Lower leg skin (tissue), 4 donors: ENCODE data around the gene PHOSPHO2. TPM values are rescaled to one million over a fixed set of nuclear protein-coding genes. Genes with fewer than 3 reads are reported as not detected.

Experiments
- DNase-seq, 2 donors: peaks; one replicate each; pipeline ENCODE4 v3.0.0-alpha.2; 2019; ENCODE audit warnings: low spot score in 2 of 2
- H3K4me3 ChIP-seq: fragments of 200-600 bp; sonication (generic); 2 replicates; pipeline ENCODE4 v1.5.1; 2017; ENCODE audit warnings: mild to moderate bottlenecking, low read depth; ENCODE audit not compliant: poor library complexity, severe bottlenecking
- POLR2A ChIP-seq, 2 donors: fragments of 450-650 bp; IDR thresholded peaks; one replicate each; pipeline ENCODE4 v1.6.1; 2016 to 2017; ENCODE audit warnings: antibody characterized with exemption in 2 of 2, mild to moderate bottlenecking in 1 of 2, moderate library complexity in 1 of 2
- WGBS, 2 donors: methylation state at CpG; one replicate each; pipeline ENCODE4 v1.1.5; 2018; 5-methylcytosine and 5-hydroxymethylcytosine counted together
- intact Hi-C: fragments of 100-400 bp; cut with DNase I; formaldehyde crosslinking; loops from one replicate; pipeline ENCODE4 v1.15.0; 2023; ENCODE audit warnings: low total_unique reads
- total RNA-seq, 4 donors: library from RNA; depleted of rRNA; stranded (reverse); fragments of >200 nt; gene quantifications; one replicate each; pipeline ENCODE4 v1.1.0, GENCODE V29; 2016
- TF ChIP-seq, protein P1 (sequence below), 3 donors: fragments of 450-650 bp; IDR thresholded peaks; one replicate each; pipeline ENCODE4 v1.5.1; 2016; ENCODE audit warnings: antibody characterized with exemption in 3 of 3, mild to moderate bottlenecking in 3 of 3, moderate library complexity in 2 of 3

Gene PHOSPHO2
- total RNA-seq, 4 donors from 2014 or later: 2.7 to 7.6 (median 4.4) TPM

DNA sequence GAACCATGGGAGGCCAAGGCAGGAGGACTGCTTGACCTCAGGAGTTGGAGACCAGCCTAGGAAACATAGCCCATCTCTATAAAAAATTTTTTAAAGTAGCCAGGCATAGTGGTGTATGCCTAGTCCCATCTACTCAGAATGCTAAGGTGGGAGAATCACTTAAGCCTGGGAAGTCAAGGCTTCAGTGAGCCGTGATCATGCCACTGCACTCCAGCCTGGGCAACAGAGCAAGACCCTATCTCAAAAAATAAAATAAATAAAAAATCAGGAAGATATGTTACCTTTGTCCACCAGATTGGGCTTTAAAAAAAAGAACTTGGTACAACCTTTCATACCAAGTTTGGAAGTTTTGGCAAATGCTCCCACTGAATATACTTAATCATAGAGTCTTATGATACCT lies 35.4 kb upstream of the PHOSPHO2 start:
- TF ChIP-seq, protein P1, sequence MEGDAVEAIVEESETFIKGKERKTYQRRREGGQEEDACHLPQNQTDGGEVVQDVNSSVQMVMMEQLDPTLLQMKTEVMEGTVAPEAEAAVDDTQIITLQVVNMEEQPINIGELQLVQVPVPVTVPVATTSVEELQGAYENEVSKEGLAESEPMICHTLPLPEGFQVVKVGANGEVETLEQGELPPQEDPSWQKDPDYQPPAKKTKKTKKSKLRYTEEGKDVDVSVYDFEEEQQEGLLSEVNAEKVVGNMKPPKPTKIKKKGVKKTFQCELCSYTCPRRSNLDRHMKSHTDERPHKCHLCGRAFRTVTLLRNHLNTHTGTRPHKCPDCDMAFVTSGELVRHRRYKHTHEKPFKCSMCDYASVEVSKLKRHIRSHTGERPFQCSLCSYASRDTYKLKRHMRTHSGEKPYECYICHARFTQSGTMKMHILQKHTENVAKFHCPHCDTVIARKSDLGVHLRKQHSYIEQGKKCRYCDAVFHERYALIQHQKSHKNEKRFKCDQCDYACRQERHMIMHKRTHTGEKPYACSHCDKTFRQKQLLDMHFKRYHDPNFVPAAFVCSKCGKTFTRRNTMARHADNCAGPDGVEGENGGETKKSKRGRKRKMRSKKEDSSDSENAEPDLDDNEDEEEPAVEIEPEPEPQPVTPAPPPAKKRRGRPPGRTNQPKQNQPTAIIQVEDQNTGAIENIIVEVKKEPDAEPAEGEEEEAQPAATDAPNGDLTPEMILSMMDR (IDR thresholded peaks at IDR 0.05): no peak
- no peak for TF ChIP-seq POLR2A (IDR thresholded peaks at IDR 0.05)
- no peak overlapping the region for H3K4me3 ChIP-seq
- intact Hi-C loops: no loop called here
- 94 to 95% methylated on average over 1 of the region's 1 CpG for WGBS, 2 donors
- no peak for DNase-seq

DNA sequence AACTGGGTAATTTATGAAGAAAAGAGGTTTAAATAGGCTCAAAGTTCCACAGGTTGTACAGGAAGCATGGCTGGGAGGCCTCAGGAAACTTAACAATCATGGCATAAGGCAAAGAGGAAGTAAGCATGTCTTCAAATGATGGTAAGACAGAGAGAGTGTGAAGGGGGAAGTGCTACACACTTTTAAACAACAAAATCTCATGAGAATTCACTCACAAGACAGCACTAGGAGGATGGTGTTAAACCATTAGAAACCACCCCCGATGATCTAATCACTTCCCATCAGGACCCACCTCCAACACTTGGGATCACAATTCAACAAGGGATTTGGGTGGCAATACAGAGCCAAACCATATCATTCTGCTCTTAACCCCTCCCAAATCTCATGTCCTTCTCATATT lies 34.9 kb upstream of the PHOSPHO2 start:
- TF ChIP-seq, protein P1 (IDR thresholded peaks at IDR 0.05): no peak
- TF ChIP-seq POLR2A (IDR thresholded peaks at IDR 0.05): no peak
- 68 to 73% methylated on average over 1 of the region's 1 CpG for WGBS, 2 donors
- no peak overlapping the region for H3K4me3 ChIP-seq
- DNase-seq: no peak
- intact Hi-C loops: no loop called here

DNA sequence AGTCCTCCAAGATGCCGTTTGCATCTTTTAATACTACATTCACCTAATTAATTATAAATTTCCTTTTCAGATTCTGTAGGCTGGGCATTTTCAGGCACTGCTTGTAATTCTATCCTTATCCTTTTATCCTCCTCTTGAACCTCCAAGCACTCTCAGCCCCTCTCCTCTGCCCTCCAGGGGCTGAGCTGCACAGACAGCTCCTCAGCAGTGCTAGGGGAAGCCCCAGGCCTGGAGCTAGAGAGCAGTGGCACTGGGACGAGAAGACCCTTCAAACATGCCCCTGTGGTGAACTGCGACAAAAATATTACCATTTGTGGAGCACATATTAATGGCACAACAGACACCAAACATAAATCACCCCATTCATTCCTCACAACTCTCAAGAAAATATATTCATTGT lies 33.0 kb upstream of the PHOSPHO2 start:
- intact Hi-C loops: no loop called here
- no peak overlapping the region for H3K4me3 ChIP-seq
- 58 to 69% methylated on average over 3 of the region's 3 CpGs for WGBS, 2 donors
- DNase-seq: no peak
- TF ChIP-seq, protein P1 (IDR thresholded peaks at IDR 0.05): no peak
- TF ChIP-seq POLR2A (IDR thresholded peaks at IDR 0.05): no peak

DNA sequence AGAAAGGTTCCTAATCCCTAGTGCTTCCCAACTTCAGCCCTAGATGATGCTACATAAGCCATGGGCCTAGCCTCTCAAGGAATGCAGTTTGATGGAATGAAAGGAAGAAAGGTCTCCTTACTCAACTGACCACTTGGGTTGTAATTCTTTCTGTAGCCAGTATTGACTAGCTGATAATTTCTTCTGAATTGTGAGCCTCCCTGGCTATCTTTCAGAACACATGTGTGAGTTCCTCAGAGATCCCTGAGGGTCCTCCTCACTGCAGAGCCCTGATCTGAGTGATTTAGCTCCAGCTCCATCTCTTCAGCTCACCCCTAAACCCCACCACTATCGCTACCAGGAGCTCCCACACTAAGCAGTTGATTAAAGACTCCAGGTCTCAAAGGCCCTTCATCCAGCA lies 31.5 kb upstream of the PHOSPHO2 start:
- TF ChIP-seq POLR2A (IDR thresholded peaks at IDR 0.05): no peak
- TF ChIP-seq, protein P1 (IDR thresholded peaks at IDR 0.05): no peak
- no peak for DNase-seq

DNA sequence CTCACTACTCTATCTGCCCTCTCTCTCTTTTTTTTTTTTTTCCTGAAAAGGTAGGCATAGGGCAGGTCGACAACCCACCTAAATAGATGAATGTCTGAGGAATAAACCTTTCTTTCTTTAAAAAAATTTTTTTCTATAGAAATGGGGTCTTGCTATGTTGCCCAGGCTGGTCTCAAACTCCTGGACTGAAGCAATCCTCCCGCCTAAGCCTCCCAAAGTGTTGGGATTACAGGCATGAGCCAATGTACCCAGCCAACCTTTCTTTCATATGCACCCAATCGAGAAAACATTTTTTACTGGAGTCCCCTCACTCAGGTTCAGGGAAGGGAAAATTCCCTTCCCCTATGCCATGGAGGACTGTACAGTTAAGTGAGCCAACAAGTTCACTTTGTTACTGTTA lies 31.0 kb upstream of the PHOSPHO2 start:
- no peak for DNase-seq
- no peak overlapping the region for H3K4me3 ChIP-seq
- intact Hi-C loops: no loop called here
- TF ChIP-seq, protein P1 (IDR thresholded peaks at IDR 0.05): no peak
- TF ChIP-seq POLR2A (IDR thresholded peaks at IDR 0.05): no peak
- 88 to 91% methylated on average over 3 of the region's 3 CpGs for WGBS, 2 donors

More for the DNA sequence above, 31.5 kb upstream of the PHOSPHO2 start:
- 89 to 100% methylated on average over 1 of the region's 1 CpG for WGBS, 2 donors
- intact Hi-C loops: no loop called here
- no peak overlapping the region for H3K4me3 ChIP-seq

DNA sequence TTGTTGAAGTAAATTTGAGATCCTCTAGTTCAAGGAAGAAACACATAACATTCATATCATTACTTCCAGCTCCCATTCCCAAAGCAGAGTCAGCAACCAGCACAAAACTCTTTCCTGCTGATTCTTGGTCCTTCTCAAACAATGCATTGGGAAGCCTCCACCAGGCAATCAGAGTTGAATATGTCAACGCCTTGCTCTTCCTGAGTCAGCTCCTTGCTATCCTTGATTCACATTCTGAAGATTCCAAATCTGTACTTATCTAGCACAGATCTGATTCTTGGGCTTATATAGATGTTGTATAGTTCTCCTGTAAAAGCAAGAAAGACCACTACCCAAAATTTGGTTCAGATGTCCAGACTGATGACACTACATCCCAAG lies 29.7 kb upstream of the PHOSPHO2 start:
- no peak for DNase-seq
- WGBS, 2 donors: 80 to 81% methylated on average over 1 of the region's 1 CpG
- H3K4me3 ChIP-seq: no peak overlapping the region
- TF ChIP-seq, protein P1 (IDR thresholded peaks at IDR 0.05): no peak
- no peak for TF ChIP-seq POLR2A (IDR thresholded peaks at IDR 0.05)
- intact Hi-C loops: no loop called here
